Bronchial epithelial cell (primary cell): Measurements from ENCODE around the gene CKS1B. TPM values are rescaled to one million over a fixed set of nuclear protein-coding genes. Genes with fewer than 3 reads are reported as not detected.
"Not testable (repeated sequence)": the region's sequence is repeated elsewhere in the genome, so short reads cannot be mapped to it uniquely, and the experiment has no call there.

Experiments used
- DNase-seq: peaks from one replicate; pipeline ENCODE4 v3.0.0-alpha.2; 2010; ENCODE audit warnings: low read depth
- FAIRE-seq: peaks from 2 replicates; lab custom pipeline; 2011; peaks lifted over from hg19 to GRCh38; lab: Jason Lieb, UNC
- H3K27me3 ChIP-seq: 2 replicates; pipeline ENCODE4 v1.5.1; 2011; ENCODE audit warnings: low read length; ENCODE audit not compliant: control insufficient read depth, insufficient read depth
- H3K36me3 ChIP-seq: 2 replicates; pipeline ENCODE4 v1.5.1; 2011; ENCODE audit warnings: low read length; ENCODE audit not compliant: control insufficient read depth, insufficient read depth
- H3K4me3 ChIP-seq: 2 replicates; pipeline ENCODE4 v1.5.1; 2011; ENCODE audit warnings: mild to moderate bottlenecking, low read depth, low read length, control low read depth
- total RNA-seq: library from RNA; depleted of rRNA; stranded (reverse); fragments of >200 nt; gene quantifications from 2 replicates; pipeline ENCODE4 v1.2.1, GENCODE V29; 2014
- TF ChIP-seq, protein P1 (sequence below): IDR thresholded peaks from 2 replicates; pipeline ENCODE4 v1.5.1; 2011; ENCODE audit warnings: mild to moderate bottlenecking, moderate library complexity, low read length, control low read depth, inconsistent platforms; ENCODE audit not compliant: insufficient read depth, severe bottlenecking

CKS1B gene
- total RNA-seq, 1 donor from 2014 or later = 56.3 TPM

DNA sequence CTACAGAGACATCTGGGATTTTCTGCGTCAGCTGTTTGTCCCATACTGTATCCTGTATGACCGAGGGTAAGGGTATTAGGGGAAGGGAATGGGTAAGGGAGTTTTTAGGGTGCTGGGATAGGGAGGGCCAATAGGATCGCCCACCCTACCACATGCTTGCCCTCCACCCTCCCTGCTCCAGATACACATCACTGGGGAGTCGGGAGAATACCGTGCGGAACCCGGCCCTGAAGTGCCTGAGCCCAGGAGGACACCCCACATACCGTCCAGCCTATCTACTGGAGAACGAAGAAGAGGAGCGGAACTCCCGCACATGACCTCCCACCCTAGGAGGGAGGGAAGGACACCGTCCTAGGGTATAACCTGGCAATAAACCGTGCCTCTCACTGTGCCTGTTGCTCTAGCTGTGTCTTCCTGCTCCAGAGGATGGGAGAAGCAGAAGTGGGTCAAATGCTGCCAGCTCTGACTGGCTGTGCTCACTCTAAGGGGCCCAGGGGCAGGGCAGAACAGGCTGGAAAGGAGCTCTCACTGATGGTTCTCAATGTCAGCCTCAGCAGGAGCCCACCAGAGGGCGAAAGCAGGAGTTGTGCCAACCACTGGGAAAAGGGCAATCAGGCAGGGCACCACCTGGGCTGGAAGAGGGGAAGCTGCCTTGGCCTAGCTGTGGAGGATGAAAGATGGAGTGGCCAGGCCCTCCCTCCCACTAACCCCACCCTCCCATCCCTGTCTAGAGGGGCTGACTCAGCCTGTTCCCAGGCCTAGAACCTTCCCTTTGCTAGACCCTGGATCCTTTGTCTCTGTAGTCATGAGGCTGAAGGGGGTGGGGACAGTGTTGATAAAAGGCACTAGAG is 18.5 kb downstream of the CKS1B start:
- TF ChIP-seq, protein P1, sequence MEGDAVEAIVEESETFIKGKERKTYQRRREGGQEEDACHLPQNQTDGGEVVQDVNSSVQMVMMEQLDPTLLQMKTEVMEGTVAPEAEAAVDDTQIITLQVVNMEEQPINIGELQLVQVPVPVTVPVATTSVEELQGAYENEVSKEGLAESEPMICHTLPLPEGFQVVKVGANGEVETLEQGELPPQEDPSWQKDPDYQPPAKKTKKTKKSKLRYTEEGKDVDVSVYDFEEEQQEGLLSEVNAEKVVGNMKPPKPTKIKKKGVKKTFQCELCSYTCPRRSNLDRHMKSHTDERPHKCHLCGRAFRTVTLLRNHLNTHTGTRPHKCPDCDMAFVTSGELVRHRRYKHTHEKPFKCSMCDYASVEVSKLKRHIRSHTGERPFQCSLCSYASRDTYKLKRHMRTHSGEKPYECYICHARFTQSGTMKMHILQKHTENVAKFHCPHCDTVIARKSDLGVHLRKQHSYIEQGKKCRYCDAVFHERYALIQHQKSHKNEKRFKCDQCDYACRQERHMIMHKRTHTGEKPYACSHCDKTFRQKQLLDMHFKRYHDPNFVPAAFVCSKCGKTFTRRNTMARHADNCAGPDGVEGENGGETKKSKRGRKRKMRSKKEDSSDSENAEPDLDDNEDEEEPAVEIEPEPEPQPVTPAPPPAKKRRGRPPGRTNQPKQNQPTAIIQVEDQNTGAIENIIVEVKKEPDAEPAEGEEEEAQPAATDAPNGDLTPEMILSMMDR = peak; percentile 32
- H3K27me3 ChIP-seq = no peaks in the 10 kb centered on the region
- no peak overlapping the region for H3K4me3 ChIP-seq
- peaks cover 17% of the 10 kb centered on the region for H3K36me3 ChIP-seq
- FAIRE-seq = no peak
- DNase-seq = peak; percentile 40

DNA sequence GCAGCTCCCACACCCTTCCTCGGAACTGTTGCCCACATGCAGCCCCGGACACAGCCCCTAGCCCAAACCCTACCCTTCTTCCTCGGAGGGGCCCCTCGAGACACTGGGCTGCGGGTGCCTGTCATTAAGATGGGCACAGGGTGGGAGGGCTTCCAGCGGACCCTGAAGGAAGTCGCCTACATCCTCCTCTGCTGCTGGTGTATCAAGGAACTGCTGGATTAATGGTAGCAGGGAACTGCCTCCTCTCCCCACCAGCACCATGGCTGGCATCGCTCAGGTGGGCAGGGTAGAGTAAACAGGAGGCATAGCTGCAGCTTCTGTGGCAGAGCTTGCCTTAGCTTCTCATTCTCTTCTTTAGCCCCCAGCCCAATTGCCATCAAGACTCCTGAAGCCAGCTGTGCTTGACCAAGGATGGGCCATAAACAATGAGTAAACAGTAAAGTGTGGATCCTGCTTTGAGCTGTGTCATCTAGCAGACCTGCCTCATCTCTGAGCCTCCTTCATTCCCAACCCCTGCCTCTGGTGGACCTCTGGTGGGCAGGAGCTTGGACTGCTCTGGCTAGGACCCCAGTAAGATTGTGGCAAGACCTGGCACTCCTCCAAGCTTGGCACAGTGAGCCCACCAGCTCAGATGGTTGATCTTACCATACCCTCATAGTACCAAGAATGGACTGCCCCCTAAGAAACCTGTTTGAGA is 19.2 kb downstream of the CKS1B start, which contains the start of gene LENEP:
Gene LENEP (plus strand): TSS at position 15 of the 697 bp plus-strand sequence. CDS start 22 bp downstream, at position 37.
- TF ChIP-seq, protein P1 = no peak
- FAIRE-seq (no peak), DNase-seq (no peak)
- no peak within 1 kb of the TSS for H3K4me3 ChIP-seq
- H3K27me3 ChIP-seq = no peaks in the 10 kb centered on the region
- H3K36me3 ChIP-seq = peaks cover 9% of the 10 kb centered on the region

DNA sequence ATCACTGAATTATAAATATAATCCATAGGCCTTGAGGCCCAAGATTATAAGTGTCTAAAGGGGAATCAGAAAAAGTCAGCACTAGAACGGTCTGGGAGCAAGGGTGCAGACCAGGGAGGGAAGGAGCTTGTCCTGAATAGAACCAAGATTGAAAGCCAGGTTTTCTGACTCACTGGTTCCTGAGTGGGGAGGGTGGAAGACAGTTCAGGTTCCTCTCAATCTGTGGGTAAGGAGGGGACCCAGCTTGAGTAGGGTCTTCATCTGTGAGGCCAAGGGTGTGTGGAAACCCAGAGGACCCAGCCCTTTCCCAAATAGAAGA is 19.7 kb downstream of the CKS1B start:
- Histone ChIP-seq H3K36me3 (peaks cover 6% of the 10 kb centered on the region), H3K4me3 (no peak overlapping the region), H3K27me3 (no peaks in the 10 kb centered on the region)
- DNase-seq (no peak), FAIRE-seq (no peak)
- TF ChIP-seq, protein P1 = no peak

DNA sequence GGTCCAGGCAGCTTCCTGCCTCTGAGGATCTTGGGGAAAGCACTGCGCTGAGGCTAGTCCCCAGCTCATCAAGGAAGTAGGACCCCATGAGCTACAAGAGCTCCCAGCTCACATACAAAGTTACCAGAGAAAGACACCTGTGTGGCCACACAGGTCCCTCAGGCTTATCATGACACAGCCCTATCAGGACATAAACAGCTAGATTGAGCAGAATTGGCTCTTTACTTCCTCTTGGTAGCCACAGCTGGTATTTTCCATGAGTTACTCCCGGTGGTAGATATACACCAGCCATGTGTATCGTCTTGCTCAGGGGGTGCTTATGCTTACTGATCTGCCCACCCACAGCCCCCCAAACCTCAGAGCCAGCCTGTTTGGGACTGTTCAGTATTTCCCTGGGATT is 20.1 kb downstream of the CKS1B start:
- FAIRE-seq (no peak), DNase-seq (no peak)
- TF ChIP-seq, protein P1 = no peak
- Histone ChIP-seq H3K36me3 (peaks cover 3% of the 10 kb centered on the region), H3K27me3 (no peaks in the 10 kb centered on the region), H3K4me3 (no peak overlapping the region)

DNA sequence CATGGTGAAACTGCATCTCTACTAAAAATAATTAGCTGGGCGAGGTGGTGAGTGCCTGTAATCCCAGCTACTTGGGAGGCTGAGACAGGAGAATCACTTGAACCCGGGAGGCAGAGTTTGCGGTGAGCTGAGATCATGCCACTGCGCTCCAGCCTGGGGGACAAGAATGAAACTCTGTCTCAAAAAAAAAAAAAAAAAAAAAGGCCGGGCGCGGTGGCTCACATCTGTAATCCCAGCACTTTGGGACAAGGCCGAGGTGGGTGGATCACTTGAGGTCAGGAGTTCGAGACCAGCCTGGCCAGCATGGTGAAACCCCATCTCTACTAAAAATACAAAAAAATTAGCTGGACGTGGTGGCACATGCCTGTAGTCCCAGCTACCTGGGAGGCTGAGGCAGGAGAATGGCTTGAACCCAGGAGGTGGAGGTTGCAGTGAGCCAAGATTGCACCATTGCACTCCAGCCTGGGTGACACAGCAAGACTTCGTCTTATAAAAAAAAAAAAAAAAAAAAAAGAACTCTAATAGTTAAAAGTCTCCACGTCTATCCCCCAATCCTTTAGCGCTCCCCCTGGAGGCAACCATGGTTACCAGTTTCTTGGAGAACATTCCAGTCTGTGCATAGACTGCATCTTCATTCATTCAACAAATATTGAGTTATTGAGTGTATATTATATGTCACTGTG is 21.0 kb downstream of the CKS1B start:
- not testable (repeated sequence) for H3K27me3 ChIP-seq, H3K36me3 ChIP-seq, H3K4me3 ChIP-seq, FAIRE-seq
- DNase-seq = peak; percentile 76
- TF ChIP-seq, protein P1 = peak; percentile 26
